ENCODE measurements around the gene HEY2.

Gene HEY2

GRCh38 chr6:125747589-125748405 is 1.6 kb upstream of the HEY2 start (continued):
- TF ChIP-seq, protein P1, sequence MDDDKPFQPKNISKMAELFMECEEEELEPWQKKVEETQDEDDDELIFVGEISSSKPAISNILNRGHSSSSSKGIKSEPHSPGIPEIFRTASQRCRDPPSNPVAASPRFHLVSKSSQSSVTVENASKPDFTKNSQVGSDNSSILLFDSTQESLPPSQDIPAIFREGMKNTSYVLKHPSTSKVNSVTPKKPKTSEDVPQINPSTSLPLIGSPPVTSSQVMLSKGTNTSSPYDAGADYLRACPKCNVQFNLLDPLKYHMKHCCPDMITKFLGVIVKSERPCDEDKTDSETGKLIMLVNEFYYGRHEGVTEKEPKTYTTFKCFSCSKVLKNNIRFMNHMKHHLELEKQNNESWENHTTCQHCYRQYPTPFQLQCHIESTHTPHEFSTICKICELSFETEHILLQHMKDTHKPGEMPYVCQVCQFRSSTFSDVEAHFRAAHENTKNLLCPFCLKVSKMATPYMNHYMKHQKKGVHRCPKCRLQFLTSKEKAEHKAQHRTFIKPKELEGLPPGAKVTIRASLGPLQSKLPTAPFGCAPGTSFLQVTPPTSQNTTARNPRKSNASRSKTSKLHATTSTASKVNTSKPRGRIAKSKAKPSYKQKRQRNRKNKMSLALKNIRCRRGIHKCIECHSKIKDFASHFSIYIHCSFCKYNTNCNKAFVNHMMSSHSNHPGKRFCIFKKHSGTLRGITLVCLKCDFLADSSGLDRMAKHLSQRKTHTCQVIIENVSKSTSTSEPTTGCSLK (tag by site-specific recombination; IDR thresholded peaks at IDR 0.05): no peak
- TF ChIP-seq ZNF114 (tag by site-specific recombination; IDR thresholded peaks at IDR 0.05): no peak
- no peak for TF ChIP-seq ZNF121 (tag by site-specific recombination; IDR thresholded peaks at IDR 0.05)
- no peak for TF ChIP-seq RBAK (tag by site-specific recombination; IDR thresholded peaks at IDR 0.05)
- TF ChIP-seq ZBTB11 (tag by site-specific recombination; conservative IDR thresholded peaks at IDR 0.05; ENCODE audit: low read depth): no peak
- TF ChIP-seq ZNF18 (tag by site-specific recombination; IDR thresholded peaks at IDR 0.05): no peak
- TF ChIP-seq GLIS1 (tag by site-specific recombination; IDR thresholded peaks at IDR 0.05): peak; percentile 15; the same call in 1 of the 2 replicates
- peak; percentile 37; the same call in 1 of the 2 replicates for TF ChIP-seq ZNF777 (tag by site-specific recombination; IDR thresholded peaks at IDR 0.05; ENCODE audit: borderline replicate concordance)
- no peak for TF ChIP-seq ZNF510 (tag by site-specific recombination; IDR thresholded peaks at IDR 0.05; ENCODE audit: insufficient replicate concordance)
- no peak for TF ChIP-seq ZNF2 (tag by site-specific recombination; IDR thresholded peaks at IDR 0.05)
- no peak for TF ChIP-seq OVOL3 (tag by site-specific recombination; IDR thresholded peaks at IDR 0.05)
- TF ChIP-seq ZNF610 (tag by site-specific recombination; IDR thresholded peaks at IDR 0.05; ENCODE audit: borderline replicate concordance): no peak
- TF ChIP-seq ZNF518A (tag by site-specific recombination; conservative IDR thresholded peaks at IDR 0.05; ENCODE audit: low read depth): no peak
- TF ChIP-seq ZNF404 (tag by site-specific recombination; IDR thresholded peaks at IDR 0.05): no peak
- TF ChIP-seq FEZF1 (tag by site-specific recombination; IDR thresholded peaks at IDR 0.05): no peak
- TF ChIP-seq, protein P2, sequence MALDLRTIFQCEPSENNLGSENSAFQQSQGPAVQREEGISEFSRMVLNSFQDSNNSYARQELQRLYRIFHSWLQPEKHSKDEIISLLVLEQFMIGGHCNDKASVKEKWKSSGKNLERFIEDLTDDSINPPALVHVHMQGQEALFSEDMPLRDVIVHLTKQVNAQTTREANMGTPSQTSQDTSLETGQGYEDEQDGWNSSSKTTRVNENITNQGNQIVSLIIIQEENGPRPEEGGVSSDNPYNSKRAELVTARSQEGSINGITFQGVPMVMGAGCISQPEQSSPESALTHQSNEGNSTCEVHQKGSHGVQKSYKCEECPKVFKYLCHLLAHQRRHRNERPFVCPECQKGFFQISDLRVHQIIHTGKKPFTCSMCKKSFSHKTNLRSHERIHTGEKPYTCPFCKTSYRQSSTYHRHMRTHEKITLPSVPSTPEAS (tag by site-specific recombination; IDR thresholded peaks at IDR 0.05): no peak
- TF ChIP-seq EGR2 (tag by site-specific recombination; IDR thresholded peaks at IDR 0.05; ENCODE audit: low read depth): no peak
- TF ChIP-seq PRDM1 (tag by site-specific recombination; IDR thresholded peaks at IDR 0.05): no peak
- TF ChIP-seq ZSCAN30 (tag by site-specific recombination; IDR thresholded peaks at IDR 0.05): peak; percentile 38
- no peak for TF ChIP-seq GFI1B (tag by site-specific recombination; IDR thresholded peaks at IDR 0.05)
- no peak for TF ChIP-seq ZNF202 (tag by site-specific recombination; IDR thresholded peaks at IDR 0.05; ENCODE audit: borderline replicate concordance)
- TF ChIP-seq ZNF513 (tag by site-specific recombination; IDR thresholded peaks at IDR 0.05): no peak; the same call in 1 of the 2 replicates
- TF ChIP-seq ZNF423 (tag by site-specific recombination; IDR thresholded peaks at IDR 0.05): no peak

Data from HEK293 (cell line).